Testis (tissue), 5 donors: Measurements from ENCODE around the gene HELT. TPM values are rescaled to one million over a fixed set of nuclear protein-coding genes. Genes with fewer than 3 reads are reported as not detected.
"Not testable (repeated sequence)": the region's sequence is repeated elsewhere in the genome, so short reads cannot be mapped to it uniquely, and the experiment has no call there.

Experiments
- DNase-seq: peaks from one replicate; pipeline ENCODE4 v3.0.0-alpha.2; 2019
- H3K27ac ChIP-seq, 2 donors: fragments of 200-600 bp; sonication (generic); one replicate each; pipeline ENCODE4 v1.5.1; 2019
- H3K27me3 ChIP-seq: fragments of 200-600 bp; sonication (generic); one replicate; pipeline ENCODE4 v1.5.1; 2019
- H3K36me3 ChIP-seq: fragments of 200-600 bp; sonication (generic); one replicate; pipeline ENCODE4 v1.5.1; 2017; ENCODE audit warnings: low read depth; ENCODE audit errors: missing control alignments
- H3K4me1 ChIP-seq: fragments of 200-600 bp; sonication (generic); one replicate; pipeline ENCODE4 v1.5.1; 2019
- H3K4me3 ChIP-seq, 2 donors: fragments of 200-600 bp; sonication (generic); one replicate each; pipeline ENCODE4 v1.5.1; 2017 to 2019
- H3K9me3 ChIP-seq: fragments of 200-600 bp; sonication (generic); one replicate; pipeline ENCODE4 v1.5.1; 2017
- POLR2A ChIP-seq: fragments of 450-650 bp; IDR thresholded peaks from one replicate; pipeline ENCODE4 v1.6.1; 2017; ENCODE audit warnings: antibody characterized with exemption, mild to moderate bottlenecking, moderate library complexity
- WGBS, 2 donors: methylation state at CpG; one replicate each; pipeline ENCODE4 v1.1.5; 2018; 5-methylcytosine and 5-hydroxymethylcytosine counted together
- intact Hi-C: fragments of 100-400 bp; cut with DNase I; formaldehyde crosslinking; loops from one replicate; pipeline ENCODE4 v1.15.1; 2023; ENCODE audit warnings: low total_unique reads
- long read RNA-seq, 2 donors: transcript quantifications; one replicate each; lab custom pipeline, GENCODE V29; 2026
- polyA plus RNA-seq: library from polyadenylated mRNA; stranded (reverse); fragments of 350-450 nt; fragmentation: Illumina TruSeq; extraction: RNeasy Lipid Tissue Mini Kit (QIAGEN cat#74804); gene quantifications from one replicate; pipeline ENCODE4 v1.2.3, GENCODE V29; 2014; ENCODE audit warnings: low read depth, low replicate concordance; ENCODE audit not compliant: insufficient read depth
- total RNA-seq, 2 donors: library from RNA; depleted of rRNA; stranded (reverse); fragments of >200 nt; gene quantifications; one replicate each; pipeline ENCODE4 v1.2.3, GENCODE V29; 2016
- TF ChIP-seq, protein P1 (sequence below), 3 experiments: fragments of 450-650 bp in 2 of 3; fragments of 200-600 bp in 1 of 3; sonication (generic) in 1 of 3; IDR thresholded peaks; one replicate each; pipeline ENCODE4 v1.5.1; 2016 to 2019; ENCODE audit warnings: antibody characterized with exemption in 3 of 3, mild to moderate bottlenecking in 2 of 3, moderate library complexity in 1 of 3

The HELT gene
- total RNA-seq (not detected), polyA plus RNA-seq (not detected)
- long read RNA-seq, donor 1 = 0 reads
- long read RNA-seq, donor 2 = 0 reads

DNA sequence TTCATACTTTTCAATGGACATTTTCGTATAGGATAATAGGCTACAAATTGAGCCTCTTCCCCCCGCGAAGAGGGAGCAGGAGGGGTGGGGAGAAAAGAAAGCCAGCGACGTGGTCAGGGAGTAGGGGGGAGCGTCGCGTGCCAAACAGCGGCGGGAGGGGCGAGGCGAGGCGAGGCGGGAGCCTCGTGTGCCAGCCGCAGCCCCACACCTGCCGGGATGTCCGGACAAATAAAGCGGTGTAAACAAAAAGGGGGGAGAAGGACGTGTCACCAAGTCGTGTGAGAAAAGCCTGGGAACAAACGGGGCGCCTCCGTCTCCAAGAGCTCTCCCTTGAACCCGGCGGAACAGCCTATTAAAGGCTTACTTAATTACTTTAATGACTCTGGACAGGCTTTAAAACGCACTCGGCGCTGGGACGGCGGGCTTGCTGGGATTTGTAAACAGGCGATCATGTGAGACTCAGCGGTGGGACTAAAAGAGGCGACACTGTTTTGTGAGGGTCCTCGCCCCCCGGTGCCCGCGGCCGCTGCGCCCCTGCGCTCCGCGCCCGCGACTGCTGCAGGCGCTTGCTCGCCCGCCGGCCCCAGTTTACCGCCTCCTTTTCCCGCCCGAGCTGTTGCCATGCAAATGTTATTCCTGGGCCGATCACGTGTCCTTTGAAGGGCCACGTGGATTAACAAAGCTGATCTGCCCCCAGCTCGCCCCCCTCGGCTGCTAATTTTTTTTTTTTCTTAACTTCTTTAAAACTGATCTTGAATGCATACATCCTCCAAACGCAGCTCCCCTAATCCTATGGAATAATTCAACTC lies at the start of gene HELT:
TSS of gene HELT (plus strand) at position 527 of the 809 bp plus-strand sequence. CDS start 439 bp downstream, outside the sequence.
- DNase-seq = no peak
- Histone ChIP-seq H3K9me3 (no peaks in the 10 kb centered on the region), H3K4me3 (no peak within 1 kb of the TSS), H3K36me3 (no peaks in the 10 kb centered on the region), H3K4me1 (peaks cover 19% of the 10 kb centered on the region), H3K27ac (no peak within 1 kb of the TSS), H3K27me3 (no peaks in the 10 kb centered on the region)
- TF ChIP-seq, protein P1, sequence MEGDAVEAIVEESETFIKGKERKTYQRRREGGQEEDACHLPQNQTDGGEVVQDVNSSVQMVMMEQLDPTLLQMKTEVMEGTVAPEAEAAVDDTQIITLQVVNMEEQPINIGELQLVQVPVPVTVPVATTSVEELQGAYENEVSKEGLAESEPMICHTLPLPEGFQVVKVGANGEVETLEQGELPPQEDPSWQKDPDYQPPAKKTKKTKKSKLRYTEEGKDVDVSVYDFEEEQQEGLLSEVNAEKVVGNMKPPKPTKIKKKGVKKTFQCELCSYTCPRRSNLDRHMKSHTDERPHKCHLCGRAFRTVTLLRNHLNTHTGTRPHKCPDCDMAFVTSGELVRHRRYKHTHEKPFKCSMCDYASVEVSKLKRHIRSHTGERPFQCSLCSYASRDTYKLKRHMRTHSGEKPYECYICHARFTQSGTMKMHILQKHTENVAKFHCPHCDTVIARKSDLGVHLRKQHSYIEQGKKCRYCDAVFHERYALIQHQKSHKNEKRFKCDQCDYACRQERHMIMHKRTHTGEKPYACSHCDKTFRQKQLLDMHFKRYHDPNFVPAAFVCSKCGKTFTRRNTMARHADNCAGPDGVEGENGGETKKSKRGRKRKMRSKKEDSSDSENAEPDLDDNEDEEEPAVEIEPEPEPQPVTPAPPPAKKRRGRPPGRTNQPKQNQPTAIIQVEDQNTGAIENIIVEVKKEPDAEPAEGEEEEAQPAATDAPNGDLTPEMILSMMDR (IDR thresholded peaks at IDR 0.05) = no peak
- no peak for TF ChIP-seq POLR2A
- 2% methylated on average over 55 to 58 of the region's 58 CpGs for WGBS, 2 donors
- intact Hi-C loops = no loop called here

GRCh38 chr4:184968784-184969201 lies 49.5 kb upstream of the HELT start:
- TF ChIP-seq, protein P1 (IDR thresholded peaks at IDR 0.05) = no peak
- no peak for TF ChIP-seq POLR2A
- Histone ChIP-seq H3K4me3 (no peak overlapping the region), H3K27ac (no peak overlapping the region), H3K4me1 (no peaks in the 10 kb centered on the region), H3K9me3 (no peaks in the 10 kb centered on the region), H3K27me3 (no peaks in the 10 kb centered on the region), H3K36me3 (no peaks in the 10 kb centered on the region)
- WGBS, 2 donors = 88 to 94% methylated on average over 3 to 5 of the region's 5 CpGs
- intact Hi-C loops = no loop called here
- no peak for DNase-seq

GRCh38 chr4:184969610-184970009 lies 48.7 kb upstream of the HELT start:
- 89 to 96% methylated on average over 5 of the region's 5 CpGs for WGBS, 2 donors
- Histone ChIP-seq H3K4me3 (no peak overlapping the region), H3K9me3 (no peaks in the 10 kb centered on the region), H3K27ac (no peak overlapping the region), H3K36me3 (no peaks in the 10 kb centered on the region), H3K27me3 (no peaks in the 10 kb centered on the region), H3K4me1 (no peaks in the 10 kb centered on the region)
- DNase-seq = no peak
- no peak for TF ChIP-seq POLR2A
- TF ChIP-seq, protein P1 (IDR thresholded peaks at IDR 0.05) = no peak
- intact Hi-C loops = no loop called here

- 86 to 89% methylated on average over 7 of the region's 7 CpGs for WGBS, 2 donors
- DNase-seq = no peak
- no peaks in the 10 kb centered on the region for H3K27me3 ChIP-seq
- no peaks in the 10 kb centered on the region for H3K36me3 ChIP-seq
- intact Hi-C loops = no loop called here
- no peak overlapping the region for H3K27ac ChIP-seq
- no peak overlapping the region for H3K4me3 ChIP-seq
- H3K4me1 ChIP-seq = no peaks in the 10 kb centered on the region
- H3K9me3 ChIP-seq = no peaks in the 10 kb centered on the region
- TF ChIP-seq, protein P1 (IDR thresholded peaks at IDR 0.05) = no peak
- TF ChIP-seq POLR2A = no peak
Measured at GRCh38 chr4:184972991-184973390, 45.3 kb upstream of the HELT start.

DNA sequence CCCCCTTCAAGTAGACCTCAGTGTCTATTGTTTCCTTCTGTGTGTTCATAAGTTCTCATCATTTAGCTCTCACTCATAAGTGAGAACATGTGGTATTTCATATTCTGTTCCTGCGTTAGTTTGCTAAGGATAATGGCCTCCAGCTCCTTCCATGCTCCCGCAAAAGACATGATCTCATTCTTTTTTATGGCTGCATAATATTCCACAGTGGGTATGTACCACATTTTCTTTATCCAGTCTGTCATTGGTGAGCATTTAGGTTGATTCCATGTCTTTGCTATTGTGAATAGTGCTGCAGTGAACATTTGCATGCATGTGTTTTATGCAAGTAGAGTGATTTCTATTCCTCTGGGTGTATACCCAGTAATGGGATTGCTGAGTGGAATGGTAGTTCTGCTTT lies 41.9 kb upstream of the HELT start:
- DNase-seq, H3K27me3 ChIP-seq, H3K9me3 ChIP-seq, H3K36me3 ChIP-seq, H3K27ac ChIP-seq, H3K4me3 ChIP-seq, intact Hi-C loops, H3K4me1 ChIP-seq: not testable (repeated sequence)
- 97 to 100% methylated on average over 2 of the region's 2 CpGs for WGBS, 2 donors
